ENCODE measurements around the gene SETD7. TPM values are rescaled to one million over a fixed set of nuclear protein-coding genes. Genes with fewer than 3 reads are reported as not detected.

SETD7 gene
- total RNA-seq, 6 experiments from 2014 or later = 61.5 to 86.6 (median 67.9) TPM

GRCh38 chr4:139508581-139509237, 47.3 kb downstream of the SETD7 start:
- Mint-ChIP-seq H3K4me3 (no peak overlapping the region), H3K4me1 (ENCODE audit: low read depth) (no peaks in the 10 kb centered on the region), H3K36me3 (ENCODE audit: low read depth) (peaks cover 27% of the 10 kb centered on the region; the same call in 1 of the 2 replicates), H3K27me3 (ENCODE audit: insufficient read depth) (peaks cover 2% of the 10 kb centered on the region; the same call in 1 of the 2 replicates), H3K27ac (no peak overlapping the region), H3K9me3 (no peaks in the 10 kb centered on the region)
- DNase-seq = no peak
- TF ChIP-seq CTCF (IDR thresholded peaks at IDR 0.05) = no peak

GRCh38 chr4:139506774-139507173, 49.2 kb downstream of the SETD7 start:
- no peak for DNase-seq
- no peak for TF ChIP-seq CTCF (IDR thresholded peaks at IDR 0.05)
- Mint-ChIP-seq H3K4me1 (ENCODE audit: low read depth) (peaks cover 8% of the 10 kb centered on the region; the same call in 1 of the 2 replicates), H3K4me3 (no peak overlapping the region), H3K36me3 (ENCODE audit: low read depth) (peaks cover 22% of the 10 kb centered on the region; the same call in 1 of the 2 replicates), H3K27me3 (ENCODE audit: insufficient read depth) (peaks cover 2% of the 10 kb centered on the region; the same call in 1 of the 2 replicates), H3K27ac (no peak overlapping the region), H3K9me3 (no peaks in the 10 kb centered on the region)

GRCh38 chr4:139503622-139504166, 52.3 kb downstream of the SETD7 start:
- TF ChIP-seq CTCF (IDR thresholded peaks at IDR 0.05) = no peak
- H3K27me3 Mint-ChIP-seq (ENCODE audit: insufficient read depth) = peaks cover 2% of the 10 kb centered on the region; the same call in 1 of the 2 replicates
- H3K4me3 Mint-ChIP-seq = no peak overlapping the region
- no peak overlapping the region; the same call in 1 of the 2 replicates for H3K27ac Mint-ChIP-seq
- no peak for DNase-seq
- no peaks in the 10 kb centered on the region for H3K9me3 Mint-ChIP-seq
- peaks cover 8% of the 10 kb centered on the region; the same call in 1 of the 2 replicates for H3K4me1 Mint-ChIP-seq (ENCODE audit: low read depth)
- peaks cover 21% of the 10 kb centered on the region; the same call in 1 of the 2 replicates for H3K36me3 Mint-ChIP-seq (ENCODE audit: low read depth)

- Mint-ChIP-seq H3K4me3 (no peak overlapping the region), H3K27ac (no peak overlapping the region), H3K27me3 (ENCODE audit: insufficient read depth) (peaks cover 2% of the 10 kb centered on the region; the same call in 1 of the 2 replicates), H3K9me3 (no peaks in the 10 kb centered on the region), H3K36me3 (ENCODE audit: low read depth) (peaks cover 21% of the 10 kb centered on the region; the same call in 1 of the 2 replicates), H3K4me1 (ENCODE audit: low read depth) (peaks cover 15% of the 10 kb centered on the region)
- DNase-seq = no peak
- TF ChIP-seq CTCF (IDR thresholded peaks at IDR 0.05) = no peak
Observed at GRCh38 chr4:139501927-139502899, 53.8 kb downstream of the SETD7 start.

GRCh38 chr4:139501527-139501926, 54.5 kb downstream of the SETD7 start:
- Mint-ChIP-seq H3K4me3 (no peak overlapping the region), H3K4me1 (ENCODE audit: low read depth) (peaks cover 15% of the 10 kb centered on the region), H3K9me3 (no peaks in the 10 kb centered on the region), H3K27ac (no peak overlapping the region), H3K36me3 (ENCODE audit: low read depth) (peaks cover 17% of the 10 kb centered on the region; the same call in 1 of the 2 replicates), H3K27me3 (ENCODE audit: insufficient read depth) (peaks cover 2% of the 10 kb centered on the region; the same call in 1 of the 2 replicates)
- TF ChIP-seq CTCF (IDR thresholded peaks at IDR 0.05) = no peak
- DNase-seq = no peak
